Retinal pigment epithelial cell (primary cell): Measurements from ENCODE around the gene HLA-DMA.
A peak's percentile ranks its signal among the peaks of the same experiment; 100 is the strongest.

Experiments used
- DNase-seq: peaks from one replicate; pipeline ENCODE4 v3.0.0-alpha.2; 2010; ENCODE audit warnings: low read depth
- H3K4me3 ChIP-seq: 2 replicates; pipeline ENCODE4 v1.5.1; 2011; ENCODE audit warnings: mild to moderate bottlenecking, low read length, control low read depth, moderate library complexity
- TF ChIP-seq, protein P1 (sequence below): conservative IDR thresholded peaks from 2 replicates; pipeline ENCODE4 v1.5.1; 2011; ENCODE audit warnings: low read depth, low read length, control low read depth, inconsistent platforms

HLA-DMA gene

DNA sequence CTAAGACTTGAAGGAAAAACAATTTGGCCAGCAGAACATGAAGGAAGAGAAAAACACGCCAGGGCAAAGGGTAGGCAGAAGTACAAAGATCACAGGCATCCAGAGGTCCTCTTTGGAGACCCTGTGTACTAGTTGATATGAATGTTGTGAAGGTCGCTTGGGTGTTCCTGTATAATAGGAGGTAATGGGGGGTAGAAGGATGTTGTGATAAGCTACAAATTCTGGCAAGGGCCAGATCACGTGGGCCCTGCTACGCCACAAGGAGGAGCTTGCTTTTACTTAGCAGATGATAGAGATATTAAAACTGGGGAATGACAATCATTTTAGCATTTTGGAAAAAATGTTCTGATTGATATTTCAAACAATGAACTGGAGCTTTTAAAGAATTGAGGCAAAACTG lies 878 bp upstream of the HLA-DMA start:
- TF ChIP-seq, protein P1, sequence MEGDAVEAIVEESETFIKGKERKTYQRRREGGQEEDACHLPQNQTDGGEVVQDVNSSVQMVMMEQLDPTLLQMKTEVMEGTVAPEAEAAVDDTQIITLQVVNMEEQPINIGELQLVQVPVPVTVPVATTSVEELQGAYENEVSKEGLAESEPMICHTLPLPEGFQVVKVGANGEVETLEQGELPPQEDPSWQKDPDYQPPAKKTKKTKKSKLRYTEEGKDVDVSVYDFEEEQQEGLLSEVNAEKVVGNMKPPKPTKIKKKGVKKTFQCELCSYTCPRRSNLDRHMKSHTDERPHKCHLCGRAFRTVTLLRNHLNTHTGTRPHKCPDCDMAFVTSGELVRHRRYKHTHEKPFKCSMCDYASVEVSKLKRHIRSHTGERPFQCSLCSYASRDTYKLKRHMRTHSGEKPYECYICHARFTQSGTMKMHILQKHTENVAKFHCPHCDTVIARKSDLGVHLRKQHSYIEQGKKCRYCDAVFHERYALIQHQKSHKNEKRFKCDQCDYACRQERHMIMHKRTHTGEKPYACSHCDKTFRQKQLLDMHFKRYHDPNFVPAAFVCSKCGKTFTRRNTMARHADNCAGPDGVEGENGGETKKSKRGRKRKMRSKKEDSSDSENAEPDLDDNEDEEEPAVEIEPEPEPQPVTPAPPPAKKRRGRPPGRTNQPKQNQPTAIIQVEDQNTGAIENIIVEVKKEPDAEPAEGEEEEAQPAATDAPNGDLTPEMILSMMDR = no peak
- no peak for DNase-seq
- H3K4me3 ChIP-seq = no peak overlapping the region

DNA sequence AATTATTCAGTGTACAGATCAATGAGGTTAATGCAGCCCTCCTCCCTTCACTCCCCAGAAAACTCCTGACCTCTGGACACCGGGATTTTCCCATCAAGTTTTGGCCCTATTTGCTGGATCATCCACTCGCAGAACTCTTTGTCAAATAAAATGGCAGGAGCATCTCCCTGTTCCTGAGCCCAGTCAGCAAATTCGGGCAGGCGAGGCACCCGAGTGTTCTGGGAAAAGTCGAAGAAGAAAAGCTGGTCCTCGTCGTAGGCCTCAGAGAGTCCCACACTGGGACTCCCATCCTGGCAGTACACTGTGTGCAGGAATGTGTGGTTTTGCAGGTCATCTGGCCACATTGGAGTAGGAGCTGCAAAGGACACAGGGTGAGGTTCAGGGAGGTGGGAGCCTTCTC lies 2.4 kb downstream of the HLA-DMA start:
- no peak overlapping the region for H3K4me3 ChIP-seq
- TF ChIP-seq, protein P1 = no peak

DNA sequence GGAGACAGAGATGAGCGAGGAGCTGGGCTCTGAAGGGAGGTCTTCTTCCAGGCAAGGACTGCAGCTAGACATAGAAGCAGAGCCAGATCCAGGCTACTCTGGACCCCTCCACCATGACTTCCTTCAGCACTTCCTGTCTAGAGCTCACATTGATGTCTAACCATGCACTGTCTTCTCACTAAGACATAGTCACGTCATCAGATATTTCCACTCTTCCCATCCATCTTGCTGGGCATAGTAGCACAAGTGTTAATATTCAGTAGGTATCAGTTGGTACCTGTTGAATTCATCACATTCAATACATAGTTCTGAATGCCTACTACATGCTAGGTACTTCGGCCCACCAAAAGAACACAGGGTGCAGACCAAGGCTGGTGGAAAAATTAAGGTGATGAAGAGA lies 2.9 kb downstream of the HLA-DMA start:
- H3K4me3 ChIP-seq = no peak overlapping the region
- no peak for DNase-seq
- TF ChIP-seq, protein P1 = no peak

More for the DNA sequence above, 2.4 kb downstream of the HLA-DMA start:
- DNase-seq = no peak

DNA sequence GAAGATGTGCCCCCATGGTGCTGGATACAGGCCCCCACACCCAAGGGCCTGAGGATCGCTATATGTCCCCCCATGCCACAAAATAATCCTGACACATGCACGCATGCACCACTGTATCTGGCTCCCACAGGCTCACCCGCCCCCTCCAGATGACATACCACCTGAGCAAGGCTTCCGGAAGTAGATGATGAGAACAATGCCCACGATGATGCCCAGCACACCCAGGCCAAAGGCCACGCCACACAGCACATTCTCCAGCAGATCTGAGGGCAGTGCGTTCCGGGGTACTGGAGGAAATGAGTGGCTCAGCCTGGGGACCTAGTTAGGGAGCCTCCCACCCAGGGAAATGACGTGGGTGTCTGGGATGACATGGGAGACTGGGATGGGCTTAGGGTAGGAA lies 3.8 kb downstream of the HLA-DMA start:
- no peak overlapping the region for H3K4me3 ChIP-seq
- no peak for DNase-seq
- TF ChIP-seq, protein P1 = no peak

DNA sequence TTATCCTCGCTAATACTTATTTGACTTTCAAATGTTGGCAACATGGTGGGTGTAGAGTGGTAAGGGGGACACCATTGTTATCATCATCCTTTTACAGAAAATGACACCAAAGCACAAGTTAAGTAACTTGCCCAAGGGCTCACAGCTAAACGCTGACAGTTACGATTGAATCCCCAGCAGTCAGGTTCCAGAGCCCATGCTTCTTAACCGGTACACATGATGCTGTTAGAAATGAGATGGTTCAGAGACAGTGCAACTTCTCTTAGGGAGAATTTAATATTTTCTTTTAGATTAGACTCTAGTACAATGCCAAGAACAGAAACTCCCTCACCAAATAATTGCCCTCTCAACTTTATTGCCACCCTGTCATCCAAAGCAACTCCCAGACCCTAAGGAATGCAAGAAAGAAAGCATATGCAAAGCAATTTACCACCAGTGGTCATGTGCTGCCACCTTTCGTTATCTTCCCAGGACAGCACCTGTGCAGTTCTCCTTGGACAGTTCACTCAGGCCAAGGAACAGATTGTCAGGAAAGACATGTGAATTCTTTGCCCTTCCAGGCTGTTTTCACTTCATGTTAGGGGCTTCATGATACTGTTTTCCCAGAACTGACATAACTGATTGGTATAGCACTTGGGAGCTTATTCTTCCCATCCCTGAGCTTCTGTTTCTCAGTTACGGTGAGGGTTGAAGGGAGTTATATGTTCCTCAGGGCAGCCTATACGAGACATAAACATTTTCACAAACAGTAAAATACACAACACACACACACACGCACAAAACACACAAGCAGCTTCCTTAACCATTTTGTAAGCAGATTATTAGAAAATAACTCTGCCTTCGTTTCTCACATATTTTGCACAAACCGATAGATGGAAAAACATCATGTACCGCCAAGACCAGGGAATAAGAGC lies 5.1 kb downstream of the HLA-DMA start:
- DNase-seq = no peak
- no peak overlapping the region for H3K4me3 ChIP-seq
- TF ChIP-seq, protein P1 = peak; percentile 57

DNA sequence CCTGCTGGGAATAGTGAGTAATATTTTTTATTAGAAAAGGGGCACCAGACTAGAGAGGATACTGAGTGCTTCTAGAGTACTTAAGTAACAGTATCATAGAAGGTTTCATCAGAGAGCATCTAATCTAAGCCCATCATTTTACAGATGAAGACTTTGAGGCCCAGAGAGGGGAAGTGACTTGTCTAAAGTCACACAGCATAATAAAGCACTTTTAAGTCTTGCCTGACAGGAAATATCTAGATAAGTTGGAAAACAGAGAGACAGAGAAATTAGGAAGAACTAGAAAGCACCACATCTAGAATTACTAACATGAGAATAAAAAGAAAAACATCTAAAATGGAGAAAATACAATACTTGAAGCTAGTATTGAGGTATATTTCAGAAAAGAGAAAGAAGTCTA lies 6.0 kb downstream of the HLA-DMA start:
- H3K4me3 ChIP-seq = no peak overlapping the region
- DNase-seq = no peak
- TF ChIP-seq, protein P1 = no peak

DNA sequence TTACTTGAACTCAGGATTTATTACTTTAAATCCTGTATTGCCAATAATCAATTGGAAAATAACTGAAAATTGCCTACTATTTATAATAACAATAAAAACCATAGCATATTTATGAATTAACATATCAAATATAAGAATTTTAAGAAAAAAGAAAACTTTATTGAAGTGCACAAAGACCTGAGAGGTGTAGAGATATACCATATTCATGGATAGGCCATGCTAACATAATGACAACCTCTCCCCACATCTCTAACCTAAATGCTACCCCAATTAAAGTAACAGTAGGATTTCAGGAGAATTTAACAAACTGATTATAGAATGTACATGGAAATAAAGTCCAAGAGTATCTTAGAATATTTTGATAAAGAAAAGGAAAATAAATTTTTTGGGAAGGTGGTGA lies 6.9 kb downstream of the HLA-DMA start:
- TF ChIP-seq, protein P1 = no peak
- H3K4me3 ChIP-seq = no peak overlapping the region
- DNase-seq = no peak
